Measurements from ENCODE around the gene FBXL16. TPM values are rescaled to one million over a fixed set of nuclear protein-coding genes. Genes with fewer than 3 reads are reported as not detected.

Gene FBXL16
- polyA plus RNA-seq, 4 donors = 0.79 to 2.0 (median 1.2) TPM

GRCh38 chr16:734981-735881, 29.6 kb upstream of the FBXL16 start:
- no peak for DNase-seq (ENCODE audit: low read depth in 4 of 4, low spot score in 3 of 4)

GRCh38 chr16:734208-734980, 28.8 kb upstream of the FBXL16 start:
- DNase-seq (ENCODE audit: low read depth in 4 of 4, low spot score in 3 of 4) = no peak

DNA sequence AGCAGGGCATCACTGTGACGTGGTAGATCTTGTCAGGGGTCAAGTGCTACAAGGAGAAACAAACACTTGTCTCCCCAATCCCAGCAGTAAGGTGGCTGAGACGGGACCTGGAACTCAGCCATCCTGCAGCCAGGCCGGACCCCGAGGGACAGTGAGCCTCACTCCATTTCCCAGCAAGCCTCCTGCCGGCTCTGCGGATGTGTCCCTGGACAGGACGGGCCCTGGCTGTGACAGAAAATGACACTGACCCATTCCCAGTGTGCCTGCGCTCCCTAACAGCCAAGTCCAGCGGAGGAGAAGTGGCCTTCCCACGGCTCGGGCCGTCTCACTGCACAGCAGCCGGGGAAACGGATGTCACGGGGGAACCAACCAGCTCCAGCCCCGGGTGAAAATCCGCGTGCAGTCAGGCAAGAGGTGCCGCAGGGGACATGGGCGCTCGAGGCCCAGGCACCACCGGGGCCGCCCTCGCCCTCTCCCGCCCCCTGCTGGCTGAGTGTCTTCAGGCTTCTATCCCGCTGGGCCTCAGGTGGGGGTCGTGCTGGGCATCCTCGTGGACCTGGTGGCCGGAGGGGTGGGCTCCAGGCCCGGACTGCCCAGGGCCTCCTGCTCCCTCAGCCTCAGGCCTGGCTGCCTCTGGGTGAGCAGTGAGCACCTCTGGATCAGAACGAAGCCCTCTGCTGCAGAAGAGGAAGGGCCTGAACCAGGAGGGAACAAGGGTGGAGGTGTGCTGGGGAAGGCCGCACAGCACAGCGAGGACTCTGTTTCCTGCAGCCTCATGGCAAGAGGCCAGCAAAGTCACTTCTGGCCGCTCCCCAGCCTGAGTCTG, 28.0 kb upstream of the FBXL16 start:
- no peak for DNase-seq (ENCODE audit: low read depth in 4 of 4, low spot score in 3 of 4)

- DNase-seq (ENCODE audit: low read depth in 4 of 4, low spot score in 3 of 4) = no peak
Measured at GRCh38 chr16:732936-733335, 27.3 kb upstream of the FBXL16 start.

DNA sequence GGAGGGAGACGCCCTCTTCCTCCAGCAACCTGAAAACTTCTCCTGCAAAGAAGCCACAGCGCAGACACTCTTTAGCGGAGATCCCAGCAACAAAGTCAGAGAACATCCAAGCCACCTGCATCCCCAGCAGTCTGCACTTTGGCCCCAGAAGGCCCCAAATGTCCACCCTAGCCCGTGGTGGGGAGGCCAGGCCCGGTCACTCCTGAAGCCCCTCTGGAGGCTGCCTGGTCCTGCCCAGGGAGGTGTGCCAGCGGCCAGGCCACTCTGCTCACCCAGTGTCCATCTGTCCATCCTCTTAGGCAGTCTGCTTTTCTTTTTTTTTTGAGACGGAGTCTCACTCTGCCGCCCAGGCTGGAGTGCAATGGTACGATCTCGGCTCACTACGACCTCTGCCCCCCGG, 26.7 kb upstream of the FBXL16 start:
- DNase-seq (ENCODE audit: low read depth in 4 of 4, low spot score in 3 of 4) = no peak

- no peak for DNase-seq (ENCODE audit: low read depth in 4 of 4, low spot score in 3 of 4)
Measured at GRCh38 chr16:730666-731509, 25.3 kb upstream of the FBXL16 start.

DNA sequence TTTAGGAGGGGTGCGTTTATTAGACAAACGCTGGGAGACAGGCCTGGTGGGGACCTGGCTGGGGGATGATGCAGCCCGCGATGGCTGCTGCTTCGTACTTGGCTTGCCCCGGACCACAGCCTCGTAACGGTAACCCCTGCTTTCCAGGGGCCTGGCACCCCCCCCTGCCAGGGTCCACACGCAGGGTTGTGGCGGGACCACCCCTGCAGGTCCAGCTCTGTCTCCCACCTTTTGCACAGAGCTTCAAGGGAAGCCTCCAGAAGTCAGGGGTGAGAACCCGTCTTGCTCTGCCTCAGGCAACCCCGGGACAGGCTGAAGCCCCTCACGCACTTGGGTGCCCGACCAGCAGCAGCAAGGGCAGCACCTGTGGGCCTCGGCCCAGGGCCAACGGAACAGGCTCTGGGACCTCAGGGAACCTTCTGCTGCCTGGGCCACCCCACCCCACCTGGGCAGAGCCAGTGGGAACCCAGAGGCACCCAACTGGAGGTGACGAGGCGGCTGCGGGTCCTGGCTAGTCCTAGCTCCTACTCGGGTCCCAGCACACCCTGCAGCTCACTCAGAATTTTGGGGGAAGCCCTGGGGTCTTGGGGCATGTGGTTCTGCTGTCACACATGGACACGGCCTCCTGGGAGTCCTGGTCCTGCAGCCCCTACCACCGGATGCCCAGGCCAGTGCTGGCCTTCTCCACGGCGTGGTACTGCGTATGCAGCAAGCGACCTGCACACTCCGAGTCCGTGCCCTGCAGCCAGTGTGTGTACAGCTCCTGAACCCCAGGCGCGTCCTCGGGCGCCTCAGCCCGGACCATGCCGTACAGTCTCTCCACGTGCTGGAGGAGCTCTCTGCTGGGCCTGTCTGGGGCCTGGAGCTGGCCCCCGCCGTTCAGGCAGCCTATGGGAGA, 24.4 kb upstream of the FBXL16 start:
- no peak for DNase-seq (ENCODE audit: low read depth in 4 of 4, low spot score in 3 of 4)

DNA sequence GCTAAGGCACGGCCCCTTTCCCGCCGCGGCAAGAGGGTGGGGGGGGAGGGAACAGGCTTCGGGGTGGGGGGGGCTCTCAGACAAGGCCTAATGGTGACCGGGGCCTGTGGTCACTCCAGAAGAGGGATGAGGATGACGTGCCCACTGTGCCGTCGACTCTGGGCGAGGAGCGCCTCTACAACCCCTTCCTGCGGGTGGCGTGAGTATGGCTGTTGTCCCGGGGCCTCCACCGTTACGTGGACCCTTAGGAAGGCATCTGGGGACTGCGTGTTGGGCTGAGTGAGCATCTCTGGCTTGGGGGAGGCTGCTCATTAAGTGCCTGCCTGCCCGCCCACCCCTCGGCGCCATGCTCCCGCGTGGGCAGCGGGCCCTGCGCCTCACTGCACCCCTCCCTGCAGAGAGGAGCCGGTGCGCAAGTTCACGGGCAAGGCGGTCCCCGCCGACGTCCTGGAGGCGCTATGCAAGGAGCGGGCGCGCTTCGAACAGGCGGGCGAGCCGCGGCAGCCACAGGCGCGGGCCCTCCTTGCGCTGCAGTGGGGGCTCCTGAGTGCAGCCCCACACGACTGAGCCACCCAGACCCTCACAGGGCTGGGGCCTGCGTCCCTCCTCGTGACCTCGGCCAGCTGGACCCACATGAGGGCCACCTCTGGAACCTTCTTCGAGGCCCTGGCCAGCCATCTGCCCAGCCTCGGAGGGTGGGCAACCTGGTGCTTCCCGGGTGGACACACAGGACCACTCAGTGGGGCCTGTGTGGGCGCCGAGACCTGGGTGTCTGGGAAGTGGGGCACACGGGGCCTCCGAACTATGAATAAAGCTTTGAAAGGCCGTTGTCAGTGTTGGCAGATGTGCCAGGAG, 23.5 kb upstream of the FBXL16 start:
- DNase-seq (ENCODE audit: low read depth in 4 of 4, low spot score in 3 of 4) = no peak

GRCh38 chr16:728131-728889, 22.7 kb upstream of the FBXL16 start:
- no peak for DNase-seq (ENCODE audit: low read depth in 4 of 4, low spot score in 3 of 4)

DNA sequence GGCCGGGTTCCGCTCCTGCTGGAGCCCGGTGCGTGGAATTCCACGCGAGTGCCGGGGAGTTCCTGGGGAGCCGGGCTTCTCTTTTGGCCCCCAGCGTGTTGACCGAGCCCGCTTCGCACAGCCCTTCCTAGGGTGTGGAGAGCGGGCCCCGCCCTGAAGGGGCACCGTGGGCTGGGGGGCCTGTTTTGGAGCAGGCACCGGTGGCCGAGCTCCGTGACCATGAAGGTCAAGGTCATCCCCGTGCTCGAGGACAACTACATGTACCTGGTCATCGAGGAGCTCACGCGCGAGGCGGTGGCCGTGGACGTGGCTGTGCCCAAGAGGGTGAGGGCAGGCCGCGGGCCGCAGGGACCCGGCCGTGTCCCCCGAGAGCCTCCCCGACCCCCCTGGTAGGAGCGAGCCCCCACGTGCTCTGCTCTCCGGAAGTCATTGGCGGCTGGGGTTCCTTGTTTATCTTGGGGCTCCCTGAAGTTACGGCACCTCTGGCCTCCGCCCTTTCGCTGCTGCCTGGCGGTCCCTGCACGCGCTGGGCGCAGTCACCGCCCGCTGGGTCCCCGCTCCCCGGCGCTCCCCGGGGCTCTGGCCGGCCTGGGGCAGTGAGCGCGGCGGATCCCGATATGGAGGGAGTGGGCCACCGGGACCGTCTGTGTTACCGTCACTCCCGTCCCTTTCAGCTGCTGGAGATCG, 21.8 kb upstream of the FBXL16 start:
- no peak for DNase-seq (ENCODE audit: low read depth in 4 of 4, low spot score in 3 of 4)

GRCh38 chr16:726438-727290, 21.1 kb upstream of the FBXL16 start, which contains the start of the genes CCDC78 and HAGHL:
TSS of gene CCDC78 (minus strand) at chr16:726443. CDS start at chr16:726367, 76 bp downstream.
TSS of gene HAGHL (plus strand) at chr16:727106. CDS start at chr16:727510, 404 bp downstream.
- DNase-seq (ENCODE audit: low read depth in 4 of 4, low spot score in 3 of 4) = no peak

DNA sequence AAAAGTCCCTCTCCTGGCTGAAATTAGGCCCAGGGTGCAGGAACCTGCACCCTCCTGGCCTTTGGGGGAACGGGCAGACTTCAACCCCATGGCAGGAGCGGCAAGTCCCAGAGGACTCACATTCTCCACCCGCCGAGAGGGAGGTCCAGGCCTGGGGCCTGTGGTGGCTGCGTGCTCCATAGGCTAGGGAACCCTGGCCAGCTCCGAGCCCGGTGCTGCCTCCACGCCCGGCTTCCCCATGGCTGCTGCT, 20.5 kb upstream of the FBXL16 start:
- no peak for DNase-seq (ENCODE audit: low read depth in 4 of 4, low spot score in 3 of 4)

- DNase-seq (ENCODE audit: low read depth in 4 of 4, low spot score in 3 of 4) = no peak
Measured at GRCh38 chr16:725463-726187, 20.0 kb upstream of the FBXL16 start.

GRCh38 chr16:725041-725376, 19.4 kb upstream of the FBXL16 start:
- no peak for DNase-seq (ENCODE audit: low read depth in 4 of 4, low spot score in 3 of 4)
